Measurements from ENCODE around the gene DNAJB4. TPM values are rescaled to one million over a fixed set of nuclear protein-coding genes. Genes with fewer than 3 reads are reported as not detected.

The DNAJB4 gene
- total and polyA plus RNA-seq, 2 of the 8 experiments (the other 6 are each of a cell fraction or from before 2014, with no cell fraction given): 6.6 to 21.8 TPM

GRCh38 chr1:77984629-77985028 lies 20.1 kb upstream of the DNAJB4 start:
- Histone ChIP-seq H3K18ac (ENCODE audit: extremely low read depth, low read length) (no peak overlapping the region), H2BK5ac (ENCODE audit: low read depth, low read length) (no peak overlapping the region), H4K20me1 (replicated peaks in 1 of 2; ENCODE audit: control insufficient read depth in 1 of 2, insufficient read depth in 2 of 2, low read length in 2 of 2) (peaks cover 3 to 8% of the 10 kb centered on the region in 2 experiments), H3K4me2 (ENCODE audit: insufficient read depth in 1 of 2, low read depth in 2 of 2, low read length in 2 of 2) (no peak overlapping the region), H3K4me1 (replicated peaks in 1 of 4; ENCODE audit: control insufficient read depth in 3 of 4, insufficient read depth in 4 of 4, low read length in 3 of 4) (peaks cover 0 to 6% (median 2%) of the 10 kb centered on the region in 4 experiments; a peak in 2 of 7 replicates), H3K36me3 (ENCODE audit: control insufficient read depth in 2 of 4, insufficient read depth in 4 of 4, low read length in 3 of 4) (peaks cover 0 to 6% (median 0%) of the 10 kb centered on the region in 4 experiments; a peak in 1 of 8 replicates), H3K23me2 (ENCODE audit: low read depth, low read length) (no peaks in the 10 kb centered on the region), H2AFZ (ENCODE audit: low read length) (no peak overlapping the region), H3K4ac (replicated peaks; ENCODE audit: insufficient read length, low read depth, low read length) (no peak overlapping the region), H3K4me3 (ENCODE audit: extremely low read depth in 1 of 4, insufficient read depth in 2 of 4, low read depth in 3 of 4, low read length in 4 of 4) (no peak overlapping the region), H3K27me3 (replicated peaks in 1 of 4; ENCODE audit: control insufficient read depth in 3 of 4, extremely low read depth in 1 of 4, insufficient read depth in 3 of 4, low read length in 3 of 4) (no peaks in the 10 kb centered on the region), H3K56ac (replicated peaks; ENCODE audit: insufficient read length, low read depth, low read length) (no peak overlapping the region), H3K23ac (ENCODE audit: insufficient read length) (no peak overlapping the region), H2BK15ac (ENCODE audit: low read length) (no peak overlapping the region), H4K91ac (replicated peaks; ENCODE audit: insufficient read length, low read length) (no peak overlapping the region), H2BK20ac (ENCODE audit: low read length) (no peak overlapping the region), H3K14ac (ENCODE audit: insufficient read length) (no peak overlapping the region), H4K5ac (ENCODE audit: insufficient read length, low read depth, low read length) (no peak overlapping the region), H3K79me2 (ENCODE audit: control insufficient read depth in 1 of 2, insufficient read depth in 2 of 2, low read length in 2 of 2) (peaks cover 4 to 90% of the 10 kb centered on the region in 2 experiments), H4K8ac (ENCODE audit: extremely low read depth, insufficient read depth, low read length) (no peak overlapping the region), H3K27ac (ENCODE audit: low read depth, low read length) (no peak overlapping the region), H3K9me3 (ENCODE audit: insufficient read depth in 2 of 2, low read depth in 1 of 2, low read length in 1 of 2) (no peaks in the 10 kb centered on the region), H2BK12ac (ENCODE audit: low read depth, low read length) (no peak overlapping the region), H2AK5ac (ENCODE audit: low read depth, low read length) (no peak overlapping the region), H2BK120ac (replicated peaks; ENCODE audit: low read depth, low read length) (no peak overlapping the region), H3K9ac (replicated peaks in 1 of 4; ENCODE audit: extremely low read depth in 1 of 4, low read depth in 3 of 4, low read length in 3 of 4) (no peak overlapping the region), H3K79me1 (ENCODE audit: low read depth, low read length) (peaks cover 4% of the 10 kb centered on the region)
- no peak for TF ChIP-seq MAFK (IDR thresholded peaks at IDR 0.05; ENCODE audit: low read depth, low read length)
- TF ChIP-seq BACH1 (IDR thresholded peaks at IDR 0.05; ENCODE audit: low read length): no peak
- TF ChIP-seq ASH2L (IDR thresholded peaks at IDR 0.05; ENCODE audit: low read length): no peak
- TF ChIP-seq POLR2A (IDR thresholded peaks at IDR 0.05; ENCODE audit: control extremely low read depth in 1 of 2, low read depth in 2 of 2, low read length in 2 of 2): no peak
- no peak for TF ChIP-seq SIRT6 (IDR thresholded peaks at IDR 0.05; ENCODE audit: low read length)
- TF ChIP-seq TAF7 (optimal IDR thresholded peaks at IDR 0.05; ENCODE audit: borderline replicate concordance, low read depth, low read length): no peak
- FAIRE-seq (no peak), DNase-seq (ENCODE audit: low read depth in 1 of 2, low spot score in 2 of 2) (no peak)
- ChIA-PET CTCF (ENCODE audit: partially characterized antibody) (no interaction called here), POLR2A (ENCODE audit: partially characterized antibody) (interaction anchor here (3.7 to 7.5 kb wide), 2 partner anchors 12 to 20 kb away, joined by 13 to 40 read pairs; partner anchors contain the start of gene DNAJB4)
- WGBS, 2 experiments (ENCODE audit: extremely low coverage in 1 of 2, insufficient coverage in 1 of 2, insufficient read length in 1 of 2, insufficient replicate concordance in 2 of 2, low coverage in 1 of 2, low lambda C conversion rate in 2 of 2, missing lambda C conversion rate in 1 of 2): 90% methylated on average over 4 of the region's 4 CpGs; no CpG with 5 or more reads in 1 of the 2 experiments
